GM23248 (cell line): ENCODE measurements around the gene FAM3D. TPM values are rescaled to one million over a fixed set of nuclear protein-coding genes. Genes with fewer than 3 reads are reported as not detected.

Experiments used
- DNase-seq: peaks from one replicate; pipeline ENCODE4 v3.0.0-alpha.2; 2015
- H2AFZ ChIP-seq: fragments of 200-600 bp; sonication (generic); 2 replicates; pipeline ENCODE4 v1.6.1; 2016; ENCODE audit warnings: antibody characterized with exemption
- H3F3A ChIP-seq: fragments of 200-600 bp; sonication (generic); 2 replicates; pipeline ENCODE4 v1.6.1; 2016; ENCODE audit warnings: mild to moderate bottlenecking, antibody characterized with exemption, mixed run types; ENCODE audit not compliant: insufficient read depth
- H3K27ac ChIP-seq: fragments of 200-600 bp; sonication (generic); 2 replicates; pipeline ENCODE4 v1.5.1; 2016; ENCODE audit warnings: mild to moderate bottlenecking
- H3K27me3 ChIP-seq: fragments of 200-600 bp; sonication (generic); replicated peaks from 2 replicates; pipeline ENCODE4 v1.6.1; 2016; ENCODE audit warnings: mild to moderate bottlenecking; ENCODE audit not compliant: insufficient read depth
- H3K36me3 ChIP-seq: fragments of 200-600 bp; sonication (generic); 2 replicates; pipeline ENCODE4 v1.6.1; 2016; ENCODE audit warnings: low read depth, mild to moderate bottlenecking
- H3K4me1 ChIP-seq: fragments of 200-600 bp; sonication (generic); 2 replicates; pipeline ENCODE4 v1.6.1; 2016; ENCODE audit warnings: mild to moderate bottlenecking; ENCODE audit not compliant: insufficient read depth
- H3K4me2 ChIP-seq: fragments of 200-600 bp; sonication (generic); one replicate; pipeline ENCODE4 v1.6.1; 2016; ENCODE audit warnings: mild to moderate bottlenecking; ENCODE audit not compliant: unreplicated experiment
- H3K4me3 ChIP-seq: fragments of 200-600 bp; sonication (generic); 2 replicates; pipeline ENCODE4 v1.5.1; 2016; ENCODE audit warnings: mild to moderate bottlenecking
- H3K79me2 ChIP-seq: fragments of 200-600 bp; sonication (generic); 2 replicates; pipeline ENCODE4 v1.6.1; 2016; ENCODE audit warnings: mild to moderate bottlenecking; ENCODE audit not compliant: insufficient read depth
- H3K9ac ChIP-seq: fragments of 200-600 bp; sonication (generic); 2 replicates; pipeline ENCODE4 v1.6.1; 2016; ENCODE audit warnings: mild to moderate bottlenecking
- H3K9me2 ChIP-seq: fragments of 200-600 bp; sonication (generic); 2 replicates; pipeline ENCODE4 v1.6.1; 2016; ENCODE audit warnings: mixed run types, mild to moderate bottlenecking, moderate library complexity; ENCODE audit not compliant: insufficient read depth
- H3K9me3 ChIP-seq: fragments of 200-600 bp; sonication (generic); one replicate; pipeline ENCODE4 v1.6.1; 2017; ENCODE audit warnings: low read depth
- H4K20me1 ChIP-seq: fragments of 200-600 bp; sonication (generic); 2 replicates; pipeline ENCODE4 v1.6.0; 2016; ENCODE audit not compliant: insufficient read depth
- EZH2 ChIP-seq: fragments of 200-600 bp; sonication (generic); IDR thresholded peaks from 2 replicates; pipeline ENCODE4 v1.6.1; 2018; ENCODE audit warnings: antibody characterized with exemption, mild to moderate bottlenecking; ENCODE audit not compliant: insufficient read depth, poor library complexity, severe bottlenecking
- EZH2phosphoT487 ChIP-seq: fragments of 200-600 bp; sonication (generic); IDR thresholded peaks from 2 replicates; pipeline ENCODE4 v1.6.1; 2018; ENCODE audit warnings: antibody characterized with exemption, moderate library complexity, mild to moderate bottlenecking, low read depth; ENCODE audit not compliant: insufficient read depth
- WGBS, 2 experiments: methylation state at CpG; one replicate each; pipeline ENCODE4 v1.1.6; 2015 to 2017; ENCODE audit warnings: low lambda C conversion rate in 2 of 2, low coverage in 1 of 2; ENCODE audit errors: missing lambda C conversion rate in 2 of 2; 5-methylcytosine and 5-hydroxymethylcytosine counted together
- in situ Hi-C: fragments of 300-500 bp; cut with MboI; formaldehyde crosslinking; loops from 2 replicates; pipeline ENCODE4 v1.15.0; 2020
- polyA plus RNA-seq: library from polyadenylated mRNA; unstranded; fragments of >200 nt; fragmentation: Nextera tagmentation; extraction: Ambion mirVana; gene quantifications from 2 replicates; pipeline ENCODE4 v1.2.1, GENCODE V29; 2016
- total RNA-seq: library from RNA; depleted of rRNA; stranded (reverse); fragments of >200 nt; shearing (Covaris generic); gene quantifications from 2 replicates; pipeline ENCODE4 v1.2.3, GENCODE V29; 2014

FAM3D gene
- total and polyA plus RNA-seq, 2 experiments from 2014 or later = not detected

GRCh38 chr3:58688574-58688973 lies 22.0 kb upstream of the FAM3D start:
- in situ Hi-C loops = no loop called here
- Histone ChIP-seq H2AFZ (no peak overlapping the region), H3K27me3 (no peaks in the 10 kb centered on the region), H3F3A (no peaks in the 10 kb centered on the region), H3K9me3 (no peaks in the 10 kb centered on the region), H3K4me3 (no peak overlapping the region), H4K20me1 (no peaks in the 10 kb centered on the region), H3K79me2 (no peaks in the 10 kb centered on the region), H3K9ac (no peak overlapping the region), H3K4me2 (no peak overlapping the region), H3K9me2 (no peaks in the 10 kb centered on the region), H3K4me1 (no peaks in the 10 kb centered on the region), H3K27ac (no peak overlapping the region), H3K36me3 (no peaks in the 10 kb centered on the region)
- no peak for DNase-seq
- WGBS, 2 experiments = 68 to 69% methylated on average over 4 of the region's 4 CpGs
- TF ChIP-seq EZH2 (no peak), EZH2phosphoT487 (no peak)

DNA sequence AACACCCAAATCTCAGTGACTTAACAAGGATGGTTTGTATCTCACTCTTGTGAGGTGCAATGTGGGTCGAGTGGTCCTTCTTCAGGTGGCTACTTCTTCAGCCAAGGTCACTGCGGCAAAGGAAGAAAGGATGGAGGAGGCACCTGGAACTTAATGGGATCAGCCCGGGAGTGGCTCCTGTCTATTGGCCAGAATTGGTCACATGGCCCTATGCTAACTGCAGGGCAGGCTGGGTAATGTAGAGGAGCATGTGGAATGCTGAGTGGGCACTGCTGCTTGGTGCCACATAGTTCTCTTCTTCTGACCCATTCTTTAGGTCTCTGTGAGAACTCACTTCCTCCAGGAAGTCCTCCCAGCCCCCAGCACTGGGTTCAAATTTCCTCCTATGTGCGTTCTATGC lies 20.3 kb upstream of the FAM3D start:
- no peaks in the 10 kb centered on the region for H3K4me1 ChIP-seq
- in situ Hi-C loops = no loop called here
- 65 to 68% methylated on average over 4 of the region's 4 CpGs for WGBS, 2 experiments
- H4K20me1 ChIP-seq = no peaks in the 10 kb centered on the region
- H3K36me3 ChIP-seq = no peaks in the 10 kb centered on the region
- H3K9me2 ChIP-seq = no peaks in the 10 kb centered on the region
- no peak overlapping the region for H3K27ac ChIP-seq
- no peak overlapping the region for H3K4me2 ChIP-seq
- no peaks in the 10 kb centered on the region for H3K9me3 ChIP-seq
- no peak for DNase-seq
- H3F3A ChIP-seq = 0 out of 2 replicates have a peak, but pooled peaks cover 5% of the 10 kb centered on the region
- H3K4me3 ChIP-seq = no peak overlapping the region
- H3K79me2 ChIP-seq = no peaks in the 10 kb centered on the region
- no peaks in the 10 kb centered on the region for H3K27me3 ChIP-seq
- no peak overlapping the region for H3K9ac ChIP-seq
- TF ChIP-seq EZH2phosphoT487 (no peak), EZH2 (no peak)
- H2AFZ ChIP-seq = no peak overlapping the region

- in situ Hi-C loops = no loop called here
Observed at GRCh38 chr3:58685641-58686040, 19.1 kb upstream of the FAM3D start.

DNA sequence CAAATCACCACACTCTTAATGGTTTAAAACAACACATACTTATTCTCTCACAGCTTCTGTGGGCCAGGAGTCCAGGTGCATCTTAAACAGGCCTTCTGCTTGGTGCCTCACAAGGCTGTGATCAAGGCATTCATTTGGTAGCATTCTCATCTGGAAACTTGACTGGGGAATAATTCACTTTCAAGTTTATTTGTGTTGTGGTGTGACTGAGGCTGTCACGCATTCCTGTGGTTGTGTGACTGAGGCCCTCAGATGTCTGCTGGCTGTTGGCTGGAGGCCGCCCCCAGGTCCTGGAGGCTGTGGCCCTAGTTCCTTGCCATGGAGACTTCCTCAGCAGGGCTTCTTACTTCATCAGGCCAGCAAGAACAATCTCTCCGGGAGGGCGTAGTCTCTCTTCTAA lies 16.9 kb upstream of the FAM3D start:
- H3F3A ChIP-seq = 0 out of 2 replicates have a peak, but pooled peaks cover 5% of the 10 kb centered on the region
- H3K4me1 ChIP-seq = no peaks in the 10 kb centered on the region
- in situ Hi-C loops = no loop called here
- DNase-seq = peak; percentile 44
- no peak overlapping the region for H3K4me2 ChIP-seq
- H3K9me3 ChIP-seq = no peaks in the 10 kb centered on the region
- 44 to 61% methylated on average over 3 to 4 of the region's 4 CpGs for WGBS, 2 experiments
- no peak overlapping the region for H3K27ac ChIP-seq
- H3K9me2 ChIP-seq = no peaks in the 10 kb centered on the region
- H2AFZ ChIP-seq = no peak overlapping the region
- peaks cover 12% of the 10 kb centered on the region for H3K27me3 ChIP-seq
- TF ChIP-seq EZH2 (no peak), EZH2phosphoT487 (no peak)
- H4K20me1 ChIP-seq = no peaks in the 10 kb centered on the region
- no peak overlapping the region for H3K9ac ChIP-seq
- H3K36me3 ChIP-seq = no peaks in the 10 kb centered on the region
- H3K4me3 ChIP-seq = no peak overlapping the region
- no peaks in the 10 kb centered on the region for H3K79me2 ChIP-seq

More at GRCh38 chr3:58685641-58686040, 19.1 kb upstream of the FAM3D start:
- no peaks in the 10 kb centered on the region for H3K36me3 ChIP-seq
- no peaks in the 10 kb centered on the region for H3K9me2 ChIP-seq
- H3K27ac ChIP-seq = no peak overlapping the region
- H4K20me1 ChIP-seq = no peaks in the 10 kb centered on the region
- H3F3A ChIP-seq = 0 out of 2 replicates have a peak, but pooled peaks cover 5% of the 10 kb centered on the region
- no peak overlapping the region for H3K4me3 ChIP-seq
- no peaks in the 10 kb centered on the region for H3K4me1 ChIP-seq
- 47 to 57% methylated on average over 10 of the region's 10 CpGs for WGBS, 2 experiments
- no peak overlapping the region for H3K9ac ChIP-seq
- TF ChIP-seq EZH2phosphoT487 (no peak), EZH2 (no peak)
- H3K79me2 ChIP-seq = no peaks in the 10 kb centered on the region
- H3K27me3 ChIP-seq = no peaks in the 10 kb centered on the region
- no peak overlapping the region for H2AFZ ChIP-seq
- no peak overlapping the region for H3K4me2 ChIP-seq
- no peaks in the 10 kb centered on the region for H3K9me3 ChIP-seq
- DNase-seq = no peak

DNA sequence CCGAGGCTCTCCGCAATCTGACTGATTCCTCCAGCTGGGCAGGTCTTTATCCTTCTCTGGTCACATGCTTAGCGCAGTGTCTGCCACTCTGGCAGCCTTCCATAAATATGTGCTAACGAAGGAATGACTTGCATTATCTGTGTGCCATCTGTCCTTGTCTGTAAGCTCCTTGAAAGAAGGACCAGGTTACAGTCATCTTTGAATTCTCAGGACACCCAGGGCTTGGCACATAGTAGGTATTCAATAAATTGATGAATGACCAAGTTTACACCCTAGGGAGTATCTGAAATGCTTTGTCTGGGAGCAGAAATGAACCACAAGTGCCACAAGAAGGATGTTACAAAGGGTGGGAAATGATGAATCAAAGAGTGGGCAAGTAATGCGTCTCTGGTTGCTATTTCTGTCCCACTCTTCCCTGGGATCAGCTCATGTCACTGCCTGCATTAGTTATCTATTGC lies 16.5 kb upstream of the FAM3D start:
- no peaks in the 10 kb centered on the region for H3K36me3 ChIP-seq

More for the DNA sequence above, 16.5 kb upstream of the FAM3D start:
- TF ChIP-seq EZH2 = no peak
- Histone ChIP-seq H3K9ac (no peak overlapping the region), H3F3A (0 out of 2 replicates have a peak, but pooled peaks cover 5% of the 10 kb centered on the region), H3K27me3 (peaks cover 15% of the 10 kb centered on the region), H3K4me2 (no peak overlapping the region), H3K4me3 (no peak overlapping the region), H3K9me2 (no peaks in the 10 kb centered on the region), H3K9me3 (no peaks in the 10 kb centered on the region), H3K27ac (no peak overlapping the region), H2AFZ (no peak overlapping the region), H4K20me1 (no peaks in the 10 kb centered on the region), H3K79me2 (no peaks in the 10 kb centered on the region), H3K4me1 (no peaks in the 10 kb centered on the region)
- no peak for DNase-seq
- in situ Hi-C loops = no loop called here
- 44 to 50% methylated on average over 5 of the region's 5 CpGs for WGBS, 2 experiments
